NCI-H2081 (cell line): ENCODE results near the gene USP14.
"Not testable (repeated sequence)": the region's sequence is repeated elsewhere in the genome, so short reads cannot be mapped to it uniquely, and the experiment has no call there.

Experiments used
- DNase-seq, 2 experiments: peaks; one replicate each; lab custom pipeline; 2025; lab: John Stamatoyannopoulos, UW

The USP14 gene

GRCh38 chr18:158128-159036 lies at the start of gene USP14:
Gene USP14 (plus strand): TSS chr18:158557. CDS start chr18:158699, 142 bp downstream.
- DNase-seq: peak; percentile 98 to 99

- not testable (repeated sequence) for DNase-seq
Measured at GRCh38 chr18:108665-109063, 49.7 kb upstream of the USP14 start.

- not testable (repeated sequence) for DNase-seq
Measured at GRCh38 chr18:109130-109921, 49.0 kb upstream of the USP14 start.

GRCh38 chr18:109922-110261 lies 48.5 kb upstream of the USP14 start:
- not testable (repeated sequence) for DNase-seq

GRCh38 chr18:110351-111201 lies 47.8 kb upstream of the USP14 start:
- not testable (repeated sequence) for DNase-seq

GRCh38 chr18:111306-112014 lies 46.9 kb upstream of the USP14 start:
- DNase-seq: no peak

- DNase-seq: not testable (repeated sequence)
Measured at GRCh38 chr18:112015-112733, 46.2 kb upstream of the USP14 start.

- DNase-seq: not testable (repeated sequence)
Measured at GRCh38 chr18:120539-121260, 37.7 kb upstream of the USP14 start.

- no peak for DNase-seq
Measured at GRCh38 chr18:135045-135444, 23.3 kb upstream of the USP14 start.

- no peak for DNase-seq
Measured at GRCh38 chr18:136433-136832, 21.9 kb upstream of the USP14 start.

GRCh38 chr18:137327-137726 lies 21.0 kb upstream of the USP14 start:
- DNase-seq: no peak

GRCh38 chr18:140670-141266 lies 17.6 kb upstream of the USP14 start:
- no peak for DNase-seq

GRCh38 chr18:142624-143296 lies 15.6 kb upstream of the USP14 start:
- not testable (repeated sequence) for DNase-seq

- DNase-seq: no peak
Measured at GRCh38 chr18:148841-149240, 9.5 kb upstream of the USP14 start.

- DNase-seq: no peak
Measured at GRCh38 chr18:154151-154550, 4.2 kb upstream of the USP14 start.

GRCh38 chr18:155688-156087 lies 2.7 kb upstream of the USP14 start:
- DNase-seq: no peak

- no peak for DNase-seq
Measured at GRCh38 chr18:156514-157230, 1.7 kb upstream of the USP14 start.

GRCh38 chr18:159037-159652 lies 788 bp downstream of the USP14 start:
- DNase-seq: peak; percentile 4 to 36
